PC-3 (cell line): ENCODE results near the gene EMP2. TPM values are rescaled to one million over a fixed set of nuclear protein-coding genes. Genes with fewer than 3 reads are reported as not detected.

Experiments used
- ATAC-seq: fragments of 200-7000 bp; cut with Tn5 transposase; 2 replicates; pipeline ENCODE4 v1.9.1; 2020; ENCODE audit warnings: mild to moderate bottlenecking, moderate library complexity
- BruUV-seq: library from RNA; stranded (reverse); fragments of 400-500 nt; replicated peaks from 2 replicates; lab custom pipeline; 2021; lab: Mats Ljungman, UMichigan
- CTCF ChIA-PET: fragments of 300-600 bp; sonication (Branson Sonifier 250); formaldehyde crosslinking; loops from one replicate; lab custom pipeline; 2022; ENCODE audit warnings: antibody characterized with exemption; lab: Charles Lee
- POLR2A ChIA-PET: fragments of 300-600 bp; sonication (Branson Sonifier 250); formaldehyde crosslinking; loops from one replicate; lab custom pipeline; 2022; ENCODE audit warnings: antibody characterized with exemption; ENCODE audit not compliant: unreplicated experiment; lab: Charles Lee
- DNase-seq: peaks from one replicate; pipeline ENCODE4 v3.0.0-alpha.2; 2015
- H2AFZ ChIP-seq: fragments of 300-600 bp; sonication (generic); 2 replicates; pipeline ENCODE4 v1.6.0; 2016; ENCODE audit warnings: antibody characterized with exemption, low read length
- H3F3A ChIP-seq: fragments of 300-600 bp; sonication (generic); one replicate; pipeline ENCODE4 v1.6.0; 2017; ENCODE audit warnings: antibody characterized with exemption, low read length, control low read depth, mild to moderate bottlenecking; ENCODE audit not compliant: unreplicated experiment
- H3K27ac ChIP-seq: fragments of 300-600 bp; sonication (generic); 2 replicates; pipeline ENCODE4 v1.5.1; 2016; ENCODE audit warnings: mild to moderate bottlenecking, low read length
- H3K27me3 ChIP-seq: fragments of 300-600 bp; sonication (generic); 2 replicates; pipeline ENCODE4 v1.6.1; 2016; ENCODE audit warnings: low read length, mixed read lengths
- H3K36me3 ChIP-seq: fragments of 300-600 bp; sonication (generic); 2 replicates; pipeline ENCODE4 v1.6.1; 2016; ENCODE audit warnings: low read depth, mixed run types, low read length, mixed read lengths
- H3K4me1 ChIP-seq: fragments of 300-600 bp; sonication (generic); 2 replicates; pipeline ENCODE4 v1.5.1; 2016; ENCODE audit warnings: low read length; ENCODE audit not compliant: insufficient read depth
- H3K4me2 ChIP-seq: fragments of 300-600 bp; sonication (generic); 2 replicates; pipeline ENCODE4 v1.6.0; 2016; ENCODE audit warnings: low read length
- H3K4me3 ChIP-seq: fragments of 300-600 bp; sonication (generic); 2 replicates; pipeline ENCODE4 v1.5.1; 2016; ENCODE audit warnings: mild to moderate bottlenecking, low read length, mixed read lengths
- H3K79me2 ChIP-seq: fragments of 300-600 bp; sonication (generic); 2 replicates; pipeline ENCODE4 v1.6.1; 2017; ENCODE audit warnings: low read length, mixed read lengths
- H3K9ac ChIP-seq: fragments of 300-600 bp; sonication (generic); 2 replicates; pipeline ENCODE4 v1.6.0; 2016; ENCODE audit warnings: mild to moderate bottlenecking, low read length
- H3K9me2 ChIP-seq: fragments of 300-600 bp; sonication (generic); replicated peaks from 2 replicates; pipeline ENCODE4 v1.6.1; 2016; ENCODE audit warnings: mixed run types, low read length, mixed read lengths
- H3K9me3 ChIP-seq: fragments of 300-600 bp; sonication (generic); 2 replicates; pipeline ENCODE4 v1.6.1; 2016; ENCODE audit warnings: low read length, mixed read lengths
- H4K20me1 ChIP-seq: fragments of 300-600 bp; sonication (generic); 2 replicates; pipeline ENCODE4 v1.6.1; 2016; ENCODE audit warnings: low read length, mixed read lengths
- EZH2 ChIP-seq: fragments of 300-600 bp; sonication (generic); IDR thresholded peaks from one replicate; pipeline ENCODE4 v1.6.1; 2017; ENCODE audit warnings: antibody characterized with exemption, mild to moderate bottlenecking, low read length; ENCODE audit not compliant: unreplicated experiment
- EZH2phosphoT487 ChIP-seq: fragments of 300-600 bp; sonication (generic); IDR thresholded peaks from 2 replicates; pipeline ENCODE4 v1.6.1; 2018; ENCODE audit warnings: mild to moderate bottlenecking, antibody characterized with exemption, low read length, borderline replicate concordance
- intact Hi-C: fragments of 100-400 bp; cut with micrococcal nuclease; formaldehyde crosslinking; loops from 2 replicates; pipeline ENCODE4 v1.9.0; 2023
- total RNA-seq: library from RNA; depleted of rRNA; stranded (reverse); fragments of >200 nt; gene quantifications from 2 replicates; pipeline ENCODE4 v1.2.3, GENCODE V29; 2014
- TF ChIP-seq, protein P1 (sequence below): fragments of 300-600 bp; sonication (generic); conservative IDR thresholded peaks from 2 replicates; pipeline ENCODE4 v1.5.1; 2017; ENCODE audit warnings: antibody characterized with exemption, low read depth, mild to moderate bottlenecking, low read length

EMP2 gene
- total RNA-seq, 1 experiment from 2014 or later: 38.7 TPM

DNA sequence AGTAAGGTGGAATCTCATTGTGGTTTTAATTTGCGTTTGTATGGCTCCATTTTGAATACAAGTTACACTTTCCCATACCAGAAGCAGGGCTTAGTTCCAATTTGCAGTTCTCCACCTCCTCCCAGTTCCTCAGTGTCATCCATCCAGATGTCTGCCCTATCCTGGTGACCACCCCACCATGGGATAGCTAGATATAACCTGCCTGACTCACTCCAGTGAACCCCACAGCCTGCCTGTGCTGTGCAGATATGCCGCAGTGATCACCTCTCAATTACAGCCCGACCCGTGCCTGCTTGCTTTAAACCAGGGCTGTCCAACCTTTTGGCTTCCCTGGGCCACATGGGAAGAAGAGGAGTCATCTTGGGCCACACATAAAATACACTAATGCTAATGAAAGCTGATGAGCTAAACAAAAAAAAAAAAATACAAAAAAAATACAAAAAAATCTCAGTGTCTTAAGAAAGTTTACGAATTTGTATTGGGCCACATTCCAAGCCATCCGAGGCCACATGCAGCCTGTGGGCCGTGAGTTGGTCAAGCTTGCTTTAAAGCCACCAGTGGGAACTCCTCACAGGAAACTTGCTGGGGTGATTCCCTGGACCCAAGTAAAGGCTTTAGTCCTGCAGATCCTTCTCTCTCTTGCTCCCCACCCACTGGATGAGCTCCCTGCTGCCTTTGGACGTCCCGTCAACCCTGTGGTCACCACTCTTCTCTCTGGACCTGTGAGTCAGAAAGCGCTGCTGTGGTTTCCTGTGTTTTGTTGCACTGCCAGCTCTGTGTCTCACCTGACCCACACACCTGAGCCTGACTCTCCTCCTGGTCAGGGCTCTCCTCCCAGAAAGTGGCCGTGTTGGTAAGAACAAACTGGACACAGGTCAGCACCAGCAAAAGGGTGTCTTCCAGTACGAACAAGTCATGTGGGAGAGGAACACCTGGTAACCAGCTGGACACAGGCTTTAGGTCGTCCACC, 83.0 kb downstream of the EMP2 start:
- Histone ChIP-seq H3K4me3 (no peak overlapping the region), H3K79me2 (no peaks in the 10 kb centered on the region), H3K4me2 (no peak overlapping the region), H2AFZ (no peak overlapping the region), H3K9ac (no peak overlapping the region), H3K9me3 (no peaks in the 10 kb centered on the region), H3F3A (no peaks in the 10 kb centered on the region), H3K36me3 (no peaks in the 10 kb centered on the region), H3K9me2 (no peaks in the 10 kb centered on the region), H3K27me3 (no peaks in the 10 kb centered on the region), H3K4me1 (no peaks in the 10 kb centered on the region), H4K20me1 (no peaks in the 10 kb centered on the region), H3K27ac (no peak overlapping the region)
- ChIA-PET POLR2A (no interaction called here), CTCF (no interaction called here)
- BruUV-seq: no TSS peak
- DNase-seq (no peak), ATAC-seq (no peak)
- intact Hi-C loops: no loop called here
- TF ChIP-seq, protein P1, sequence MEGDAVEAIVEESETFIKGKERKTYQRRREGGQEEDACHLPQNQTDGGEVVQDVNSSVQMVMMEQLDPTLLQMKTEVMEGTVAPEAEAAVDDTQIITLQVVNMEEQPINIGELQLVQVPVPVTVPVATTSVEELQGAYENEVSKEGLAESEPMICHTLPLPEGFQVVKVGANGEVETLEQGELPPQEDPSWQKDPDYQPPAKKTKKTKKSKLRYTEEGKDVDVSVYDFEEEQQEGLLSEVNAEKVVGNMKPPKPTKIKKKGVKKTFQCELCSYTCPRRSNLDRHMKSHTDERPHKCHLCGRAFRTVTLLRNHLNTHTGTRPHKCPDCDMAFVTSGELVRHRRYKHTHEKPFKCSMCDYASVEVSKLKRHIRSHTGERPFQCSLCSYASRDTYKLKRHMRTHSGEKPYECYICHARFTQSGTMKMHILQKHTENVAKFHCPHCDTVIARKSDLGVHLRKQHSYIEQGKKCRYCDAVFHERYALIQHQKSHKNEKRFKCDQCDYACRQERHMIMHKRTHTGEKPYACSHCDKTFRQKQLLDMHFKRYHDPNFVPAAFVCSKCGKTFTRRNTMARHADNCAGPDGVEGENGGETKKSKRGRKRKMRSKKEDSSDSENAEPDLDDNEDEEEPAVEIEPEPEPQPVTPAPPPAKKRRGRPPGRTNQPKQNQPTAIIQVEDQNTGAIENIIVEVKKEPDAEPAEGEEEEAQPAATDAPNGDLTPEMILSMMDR: no peak
- TF ChIP-seq EZH2phosphoT487 (no peak), EZH2 (no peak)

DNA sequence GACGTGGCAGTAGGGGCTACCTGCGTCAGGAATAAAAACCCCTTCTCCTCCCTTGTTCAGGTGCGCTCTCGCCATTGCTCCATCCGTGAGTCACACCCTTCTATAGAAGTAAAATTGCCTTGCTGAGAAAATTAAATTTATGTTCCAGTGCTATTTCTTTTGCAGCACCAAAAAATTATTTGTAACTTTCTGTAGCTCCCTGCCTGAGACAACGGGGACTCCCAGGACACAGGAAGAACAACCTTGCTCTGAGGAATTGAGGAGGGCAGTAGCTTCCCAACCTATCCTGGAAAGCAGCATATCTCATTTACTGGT, 85.4 kb downstream of the EMP2 start:
- no TSS peak for BruUV-seq
- H4K20me1 ChIP-seq: no peaks in the 10 kb centered on the region
- H2AFZ ChIP-seq: no peak overlapping the region
- ATAC-seq (no peak), DNase-seq (no peak)
- H3K27ac ChIP-seq: no peak overlapping the region
- H3F3A ChIP-seq: no peaks in the 10 kb centered on the region
- POLR2A ChIA-PET: no interaction called here
- intact Hi-C loops: no loop called here
- H3K27me3 ChIP-seq: no peaks in the 10 kb centered on the region
- no peaks in the 10 kb centered on the region for H3K4me1 ChIP-seq
- CTCF ChIA-PET: no interaction called here
- H3K9ac ChIP-seq: no peak overlapping the region
- no peaks in the 10 kb centered on the region for H3K36me3 ChIP-seq
- TF ChIP-seq EZH2phosphoT487 (no peak), EZH2 (no peak)
- TF ChIP-seq, protein P1: no peak
- H3K9me2 ChIP-seq: no peaks in the 10 kb centered on the region
- no peak overlapping the region for H3K4me2 ChIP-seq
- H3K79me2 ChIP-seq: no peaks in the 10 kb centered on the region
- H3K4me3 ChIP-seq: no peak overlapping the region
- no peaks in the 10 kb centered on the region for H3K9me3 ChIP-seq

DNA sequence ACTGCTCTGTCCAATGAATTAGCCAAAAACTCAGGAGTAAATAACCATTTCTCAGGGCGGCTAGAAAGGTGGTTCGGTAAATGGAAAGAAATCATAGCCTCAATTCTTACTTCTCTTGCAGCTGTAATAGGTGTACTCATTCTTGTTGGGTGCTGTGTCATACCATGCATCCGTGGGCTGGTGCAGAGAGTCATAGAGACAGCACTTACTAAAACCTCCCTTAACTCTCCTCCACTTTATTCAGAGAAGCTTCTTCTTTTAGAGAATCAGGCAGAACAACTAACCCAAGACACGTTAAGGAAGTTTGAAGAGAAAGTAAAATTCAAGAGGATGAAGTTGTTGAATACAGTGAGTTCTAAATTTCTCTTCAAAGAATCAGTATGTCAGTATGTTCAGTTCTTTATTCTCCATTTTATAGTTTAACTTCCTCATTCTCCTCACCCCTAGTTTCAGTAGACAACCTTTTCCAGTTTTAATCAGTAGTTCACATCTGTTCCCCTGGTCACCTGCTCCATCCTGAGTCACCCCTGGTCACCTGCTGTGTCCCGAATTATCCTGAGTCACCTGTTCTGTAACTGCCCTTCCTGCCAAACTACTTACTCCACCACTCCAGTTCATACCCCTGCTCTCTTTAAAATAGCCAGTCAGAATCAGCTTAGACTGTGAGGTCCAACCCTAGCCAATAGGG, 85.9 kb downstream of the EMP2 start:
- Histone ChIP-seq H3K4me3 (no peak overlapping the region), H3K9ac (no peak overlapping the region), H3K27ac (no peak overlapping the region), H2AFZ (no peak overlapping the region), H3F3A (no peaks in the 10 kb centered on the region), H3K9me3 (no peaks in the 10 kb centered on the region), H3K36me3 (no peaks in the 10 kb centered on the region), H3K4me2 (no peak overlapping the region), H3K79me2 (no peaks in the 10 kb centered on the region), H3K9me2 (no peaks in the 10 kb centered on the region), H4K20me1 (no peaks in the 10 kb centered on the region), H3K4me1 (no peaks in the 10 kb centered on the region), H3K27me3 (no peaks in the 10 kb centered on the region)
- ChIA-PET CTCF (interaction anchor here (0.7 kb wide), 1 partner anchor 179 kb away, joined by 3 read pairs; no protein-coding TSS in a partner anchor), POLR2A (no interaction called here)
- intact Hi-C loops: no loop called here
- DNase-seq (no peak), ATAC-seq (no peak)
- TF ChIP-seq EZH2 (no peak), EZH2phosphoT487 (no peak)
- TF ChIP-seq, protein P1: no peak
- no TSS peak for BruUV-seq
